Sigmoid colon (tissue), 4 donors: Measurements from ENCODE around the gene INSRR.

Experiments
- EP300 ChIP-seq, 4 donors: sonication (generic); formaldehyde crosslinking; IDR thresholded peaks; one replicate each; pipeline ENCODE4 v1.6.1; 2017; ENCODE audit warnings: antibody characterized with exemption in 4 of 4
- POLR2A ChIP-seq, 2 donors: fragments of 450-650 bp; IDR thresholded peaks; one replicate each; pipeline ENCODE4 v1.6.1; 2016; ENCODE audit warnings: antibody characterized with exemption in 2 of 2, mild to moderate bottlenecking in 2 of 2, moderate library complexity in 2 of 2
- POLR2AphosphoS5 ChIP-seq, 4 donors: sonication (generic); formaldehyde crosslinking; IDR thresholded peaks; one replicate each; pipeline ENCODE4 v1.6.1; 2017; ENCODE audit warnings: antibody characterized with exemption in 4 of 4
- TF ChIP-seq, protein P1 (sequence below), 4 experiments: fragments of 450-650 bp in 3 of 4; fragments of 200-600 bp in 1 of 4; IDR thresholded peaks; one replicate each; pipeline ENCODE4 v1.5.1; 2016 to 2019; ENCODE audit warnings: antibody characterized with exemption in 4 of 4, mild to moderate bottlenecking in 3 of 4, moderate library complexity in 2 of 4

DNA sequence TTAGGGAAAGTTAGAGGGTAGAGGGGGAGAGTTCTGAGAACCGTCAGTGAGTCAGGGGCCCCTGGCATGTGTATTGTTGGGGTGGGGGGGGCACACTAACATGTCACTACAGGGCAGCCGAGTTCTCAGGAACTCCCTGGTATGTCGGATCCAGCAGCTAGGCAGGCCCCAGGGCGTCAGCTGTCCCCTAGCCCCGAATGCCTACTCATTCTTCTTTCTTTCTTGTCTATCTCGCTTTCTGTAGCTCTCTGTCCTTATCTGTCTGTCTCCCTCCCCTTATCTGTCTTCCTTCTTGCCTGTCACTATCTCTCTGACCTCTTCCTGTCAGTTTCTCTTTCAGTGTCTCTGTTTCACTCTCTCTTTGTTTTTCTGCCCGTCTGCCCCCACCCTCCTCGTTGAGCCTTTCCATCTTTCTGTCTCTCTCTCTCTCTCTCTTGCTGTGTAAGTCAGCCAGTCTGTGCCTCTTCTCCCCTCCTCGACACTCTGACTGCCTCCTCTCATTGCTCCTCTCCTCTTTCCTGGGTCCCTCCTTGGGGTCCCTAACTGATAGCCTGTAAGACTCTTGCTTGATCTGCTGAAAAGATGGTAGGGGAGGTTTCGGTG is 4.2 kb upstream of the INSRR start:
- TF ChIP-seq, protein P1, sequence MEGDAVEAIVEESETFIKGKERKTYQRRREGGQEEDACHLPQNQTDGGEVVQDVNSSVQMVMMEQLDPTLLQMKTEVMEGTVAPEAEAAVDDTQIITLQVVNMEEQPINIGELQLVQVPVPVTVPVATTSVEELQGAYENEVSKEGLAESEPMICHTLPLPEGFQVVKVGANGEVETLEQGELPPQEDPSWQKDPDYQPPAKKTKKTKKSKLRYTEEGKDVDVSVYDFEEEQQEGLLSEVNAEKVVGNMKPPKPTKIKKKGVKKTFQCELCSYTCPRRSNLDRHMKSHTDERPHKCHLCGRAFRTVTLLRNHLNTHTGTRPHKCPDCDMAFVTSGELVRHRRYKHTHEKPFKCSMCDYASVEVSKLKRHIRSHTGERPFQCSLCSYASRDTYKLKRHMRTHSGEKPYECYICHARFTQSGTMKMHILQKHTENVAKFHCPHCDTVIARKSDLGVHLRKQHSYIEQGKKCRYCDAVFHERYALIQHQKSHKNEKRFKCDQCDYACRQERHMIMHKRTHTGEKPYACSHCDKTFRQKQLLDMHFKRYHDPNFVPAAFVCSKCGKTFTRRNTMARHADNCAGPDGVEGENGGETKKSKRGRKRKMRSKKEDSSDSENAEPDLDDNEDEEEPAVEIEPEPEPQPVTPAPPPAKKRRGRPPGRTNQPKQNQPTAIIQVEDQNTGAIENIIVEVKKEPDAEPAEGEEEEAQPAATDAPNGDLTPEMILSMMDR (IDR thresholded peaks at IDR 0.05), result no peak
- TF ChIP-seq POLR2A (IDR thresholded peaks at IDR 0.05) (no peak), EP300 (IDR thresholded peaks at IDR 0.05) (no peak), POLR2AphosphoS5 (IDR thresholded peaks at IDR 0.05) (no peak)
